SK-N-SH (cell line): ENCODE results near the gene COX5A. TPM values are rescaled to one million over a fixed set of nuclear protein-coding genes. Genes with fewer than 3 reads are reported as not detected.

Experiments
- CTCF ChIA-PET: fragments of 300-600, 350-600 bp; formaldehyde crosslinking; extraction: SDS; loops from one replicate; lab custom pipeline; 2021; lab: Yijun Ruan, JAX
- POLR2A ChIA-PET: fragments of 350-600 bp; sonication (Branson Sonifier 250); formaldehyde crosslinking; extraction: SDS; loops from one replicate; lab custom pipeline; 2020; ENCODE audit warnings: antibody characterized with exemption, inconsistent platforms; lab: Yijun Ruan, JAX
- DNase-seq: peaks from one replicate; pipeline ENCODE4 v3.0.0; 2012
- H2AFZ ChIP-seq: fragments of 200-600 bp; sonication (generic); 2 replicates; pipeline ENCODE4 v1.8.1; 2016; ENCODE audit warnings: antibody characterized with exemption, mild to moderate bottlenecking, low read depth
- H3F3A ChIP-seq: fragments of 200-600 bp; sonication (generic); replicated peaks from 2 replicates; pipeline ENCODE3; 2016; ENCODE audit warnings: antibody characterized with exemption, mild to moderate bottlenecking; ENCODE audit not compliant: insufficient read depth
- H3K27ac ChIP-seq, 2 experiments: fragments of 200-500 bp in 1 of 2; fragments of 200-600 bp in 1 of 2; sonication (Bioruptor generic) in 1 of 2; sonication (generic), shearing (Covaris generic) in 1 of 2; 2 replicates each; pipeline versions ENCODE4 v1.5.1 to v1.6.1; 2014 to 2016; ENCODE audit warnings: low read depth in 2 of 2, inconsistent platforms in 1 of 2, low read length in 1 of 2, mild to moderate bottlenecking in 1 of 2, mixed read lengths in 1 of 2
- H3K27me3 ChIP-seq: fragments of 200-600 bp; sonication (generic), shearing (Covaris generic); 2 replicates; pipeline ENCODE4 v1.6.1; 2016; ENCODE audit warnings: mixed run types; ENCODE audit not compliant: insufficient read depth
- H3K36me3 ChIP-seq, 2 experiments: fragments of 200-500 bp in 1 of 2; fragments of 200-600 bp in 1 of 2; sonication (Bioruptor generic) in 1 of 2; sonication (generic) in 1 of 2; replicated peaks in 1 of 2; 2 replicates each; pipeline versions ENCODE3 to v1.5.1; 2014 to 2016; ENCODE audit warnings: low read length in 1 of 2, mild to moderate bottlenecking in 1 of 2; ENCODE audit not compliant: insufficient read depth in 2 of 2, control insufficient read depth in 1 of 2
- H3K4me1 ChIP-seq, 2 experiments: fragments of 200-500 bp in 1 of 2; fragments of 200-600 bp in 1 of 2; sonication (Bioruptor generic) in 1 of 2; sonication (generic), shearing (Covaris generic) in 1 of 2; 2 replicates each; pipeline versions ENCODE4 v1.5.1 to v1.6.1; 2014 to 2016; ENCODE audit warnings: low read depth in 1 of 2, low read length in 1 of 2, mixed run types in 1 of 2; ENCODE audit not compliant: insufficient read depth in 2 of 2, control insufficient read depth in 1 of 2
- H3K4me2 ChIP-seq: fragments of 200-600 bp; sonication (generic), shearing (Covaris generic); 2 replicates; pipeline ENCODE4 v1.6.1; 2017; ENCODE audit warnings: mixed run types
- H3K4me3 ChIP-seq, 2 experiments: fragments of 200-500 bp in 1 of 2; fragments of 200-600 bp in 1 of 2; sonication (Bioruptor generic) in 1 of 2; sonication (generic), shearing (Covaris generic) in 1 of 2; 2 replicates each; pipeline versions ENCODE4 v1.5.1 to v1.8.1; 2014 to 2016; ENCODE audit warnings: low read depth in 2 of 2, inconsistent platforms in 1 of 2, low read length in 1 of 2, mild to moderate bottlenecking in 1 of 2, mixed read lengths in 1 of 2, moderate library complexity in 1 of 2
- H3K79me2 ChIP-seq: fragments of 200-600 bp; sonication (generic); 2 replicates; pipeline ENCODE4 v1.8.1; 2017; ENCODE audit warnings: mild to moderate bottlenecking; ENCODE audit not compliant: insufficient read depth
- H3K9ac ChIP-seq: fragments of 200-600 bp; sonication (generic); 2 replicates; pipeline ENCODE4 v1.6.1; 2017; ENCODE audit warnings: mixed run types
- H3K9me2 ChIP-seq: fragments of 200-600 bp; sonication (generic); 2 replicates; pipeline ENCODE4 v1.6.1; 2017; ENCODE audit warnings: mixed run types
- H3K9me3 ChIP-seq: fragments of 200-600 bp; sonication (generic); 2 replicates; pipeline ENCODE4 v1.6.1; 2017; ENCODE audit warnings: mixed run types, mild to moderate bottlenecking, moderate library complexity
- H4K20me1 ChIP-seq: fragments of 200-600 bp; sonication (generic); 2 replicates; pipeline ENCODE4 v1.6.1; 2017; ENCODE audit warnings: mild to moderate bottlenecking, mixed run types; ENCODE audit not compliant: insufficient read depth
- CHD2 ChIP-seq: fragments of 150-350 bp; IDR thresholded peaks from 2 replicates; pipeline ENCODE4 v1.6.1; 2018; ENCODE audit warnings: low read length; ENCODE audit not compliant: partially characterized antibody
- CTCF ChIP-seq: fragments of 200-600 bp; sonication (generic); IDR thresholded peaks from 2 replicates; pipeline ENCODE4 v1.6.1; 2017; ENCODE audit warnings: antibody characterized with exemption, mild to moderate bottlenecking, moderate library complexity
- ELF1 ChIP-seq: IDR thresholded peaks from 2 replicates; pipeline ENCODE4 v1.4.0; 2012
- EP300 ChIP-seq, 2 experiments: IDR thresholded peaks; 2 replicates each; pipeline versions ENCODE4 v1.4.0 to v1.6.1; 2012; ENCODE audit warnings: borderline replicate concordance in 1 of 2, low read depth in 1 of 2, low read length in 1 of 2
- FOSL2 ChIP-seq: IDR thresholded peaks from 2 replicates; pipeline ENCODE4 v1.4.0; 2012; ENCODE audit warnings: low read depth, mild to moderate bottlenecking, moderate library complexity, borderline replicate concordance
- FOXM1 ChIP-seq: IDR thresholded peaks from 2 replicates; pipeline ENCODE4 v1.4.0; 2012; ENCODE audit warnings: low read depth, mild to moderate bottlenecking
- GATA2 ChIP-seq: sonication (generic); formaldehyde crosslinking; IDR thresholded peaks from 2 replicates; pipeline ENCODE4 v1.5.0; 2020; ENCODE audit warnings: mild to moderate bottlenecking, missing genetic modification reagents
- IRF3 ChIP-seq: fragments of 150-350 bp; IDR thresholded peaks from 2 replicates; pipeline ENCODE4 v1.6.1; 2016; ENCODE audit warnings: mild to moderate bottlenecking, low read depth, low read length
- JUND ChIP-seq: IDR thresholded peaks from 2 replicates; pipeline ENCODE4 v1.4.0; 2012
- NFIC ChIP-seq: IDR thresholded peaks from 2 replicates; pipeline ENCODE4 v1.4.0; 2012; ENCODE audit warnings: borderline replicate concordance
- NRF1 ChIP-seq: IDR thresholded peaks from 2 replicates; pipeline ENCODE4 v1.6.1; 2012; ENCODE audit warnings: low read depth, mild to moderate bottlenecking, low read length
- PBX3 ChIP-seq: IDR thresholded peaks from 2 replicates; pipeline ENCODE4; 2012
- POLR2AphosphoS5 ChIP-seq: IDR thresholded peaks from 2 replicates; pipeline ENCODE4 v1.6.1; 2012; ENCODE audit warnings: low read depth, low read length
- RAD21 ChIP-seq: IDR thresholded peaks from 2 replicates; pipeline ENCODE4 v1.6.1; 2012; ENCODE audit warnings: mild to moderate bottlenecking, low read length
- RCOR1 ChIP-seq: fragments of 150-350 bp; IDR thresholded peaks from 2 replicates; pipeline ENCODE4 v1.6.1; 2017; ENCODE audit warnings: antibody characterized with exemption, low read length
- RFX5 ChIP-seq: IDR thresholded peaks from 2 replicates; pipeline ENCODE4 v1.6.1; 2012; ENCODE audit warnings: mild to moderate bottlenecking, improper control_type of control experiment, low read length
- RXRA ChIP-seq: IDR thresholded peaks from 2 replicates; pipeline ENCODE4 v1.4.0; 2012; ENCODE audit warnings: low read depth, mild to moderate bottlenecking, borderline replicate concordance
- SMC3 ChIP-seq: IDR thresholded peaks from 2 replicates; pipeline ENCODE4 v1.6.1; 2012; ENCODE audit warnings: low read depth, low read length, improper control_type of control experiment
- TAF1 ChIP-seq: IDR thresholded peaks from 2 replicates; pipeline ENCODE4 v1.6.1; 2012; ENCODE audit warnings: low read depth, mild to moderate bottlenecking, low read length, moderate library complexity, borderline replicate concordance
- USF2 ChIP-seq: fragments of 150-350 bp; IDR thresholded peaks from 2 replicates; pipeline ENCODE4 v1.6.1; 2017; ENCODE audit warnings: antibody characterized with exemption, low read length, low read depth, borderline replicate concordance
- YY1 ChIP-seq: IDR thresholded peaks from 2 replicates; pipeline ENCODE4 v1.4.0; 2012; ENCODE audit warnings: low read depth, mild to moderate bottlenecking
- WGBS: methylation state at CpG from one replicate; pipeline ENCODE4 v1.1.6; 2017; ENCODE audit warnings: low lambda C conversion rate; 5-methylcytosine and 5-hydroxymethylcytosine counted together
- polyA plus RNA-seq, 3 experiments: library from polyadenylated mRNA; depleted of rRNA; stranded (reverse); fragments of >200 nt; gene quantifications; 2 replicates each; pipeline ENCODE4 v1.2.3, GENCODE V29; 2012

The COX5A gene
- polyA plus RNA-seq, 1 of the 3 experiments (the other 2 are of a cell fraction), result 158 TPM

GRCh38 chr15:74982183-74982582 lies 44.3 kb upstream of the COX5A start:
- Histone ChIP-seq H3K27ac (no peak overlapping the region), H3K36me3 (no peaks in the 10 kb centered on the region), H4K20me1 (no peaks in the 10 kb centered on the region)
- no peak for TF ChIP-seq SMC3
- TF ChIP-seq RCOR1, result no peak
- TF ChIP-seq TAF1, result no peak
- TF ChIP-seq RXRA, result no peak
- no peak for TF ChIP-seq POLR2AphosphoS5
- TF ChIP-seq USF2, result no peak
- TF ChIP-seq GATA2, result no peak
- TF ChIP-seq YY1, result no peak
- no peak for TF ChIP-seq RAD21
- no peak for TF ChIP-seq NFIC
- TF ChIP-seq PBX3, result no peak
- no peak for TF ChIP-seq JUND
- no peak for TF ChIP-seq EP300 (IDR thresholded peaks at IDR 0.05; ENCODE audit: borderline replicate concordance in 1 of 2, low read depth in 1 of 2, low read length in 1 of 2)
- TF ChIP-seq IRF3, result no peak
- no peak for TF ChIP-seq NRF1
- TF ChIP-seq CHD2, result no peak
- no peak for TF ChIP-seq ELF1
- TF ChIP-seq, all 33 proteins: peak for 0
- Histone ChIP-seq H3K27me3 (no peaks in the 10 kb centered on the region), H3K4me1 (peaks cover 0 to 4% of the 10 kb centered on the region in 2 experiments; a peak in 1 of 4 replicates), H3F3A (peaks cover 8% of the 10 kb centered on the region), H3K9me3 (no peaks in the 10 kb centered on the region), H3K9me2 (no peaks in the 10 kb centered on the region), H3K9ac (no peak overlapping the region), H3K79me2 (no peaks in the 10 kb centered on the region), H3K4me2 (no peak overlapping the region), H2AFZ (no peak overlapping the region), H3K4me3 (no peak overlapping the region)
- no peak for DNase-seq
- CTCF ChIA-PET, result interaction anchor here (1.2 to 2.1 kb wide), 2 partner anchors 27 to 32 kb away, joined by 3 to 4 read pairs; no protein-coding TSS in a partner anchor
- 78% methylated on average over 5 of the region's 5 CpGs for WGBS
- POLR2A ChIA-PET, result interaction anchor here (1.0 kb wide), 1 partner anchor 13 kb away, joined by 4 read pairs; the partner anchor contains the start of gene SCAMP5

- no peaks in the 10 kb centered on the region for H4K20me1 ChIP-seq
- no peak overlapping the region for H3K27ac ChIP-seq
- H3K79me2 ChIP-seq, result no peaks in the 10 kb centered on the region
- ChIA-PET CTCF (interaction anchor here (1.1 to 1.6 kb wide), 6 partner anchors 10 to 45 kb away, joined by 3 to 9 read pairs (median 3); partner anchors contain the start of gene PPCDC), POLR2A (interaction anchor here (2.2 kb wide), 1 partner anchor 21 kb away, joined by 8 read pairs; the partner anchor contains the start of gene RPP25)
- H3K27me3 ChIP-seq, result no peaks in the 10 kb centered on the region
- H3K9ac ChIP-seq, result no peak overlapping the region
- H3K36me3 ChIP-seq, result no peaks in the 10 kb centered on the region
- H3K9me3 ChIP-seq, result no peaks in the 10 kb centered on the region
- no peak overlapping the region for H3K4me3 ChIP-seq
- WGBS, result 8% methylated on average over 3 of the region's 3 CpGs
- peaks cover 5% of the 10 kb centered on the region for H3F3A ChIP-seq
- no peak overlapping the region for H3K4me2 ChIP-seq
- H2AFZ ChIP-seq, result no peak overlapping the region
- peaks cover 0 to 4% of the 10 kb centered on the region in 2 experiments; a peak in 1 of 4 replicates for H3K4me1 ChIP-seq
- peak; percentile 11; the same call in 1 of the 2 replicates for TF ChIP-seq JUND
- peak; percentile 44; the same call in 1 of the 2 replicates for TF ChIP-seq FOSL2
- TF ChIP-seq CTCF, result no peak
- no peak for TF ChIP-seq CHD2
- no peak for TF ChIP-seq SMC3
- no peak for TF ChIP-seq FOXM1
- TF ChIP-seq RFX5, result no peak
- H3K9me2 ChIP-seq, result no peaks in the 10 kb centered on the region
- DNase-seq, result no peak
These were observed 40.6 kb upstream of the COX5A start for GRCh38 chr15:74978503-74978902.
